Suppressor macrophage treated with lipopolysaccharide for 1 hour (primary cell): ENCODE measurements around the gene CHRM1.
A peak's percentile ranks its signal among the peaks of the same experiment; 100 is the strongest.

Experiments used
- DNase-seq, 3 donors: peaks; one replicate each; pipeline ENCODE4 v3.0.0-alpha.2; 2020 to 2022

The CHRM1 gene

DNA sequence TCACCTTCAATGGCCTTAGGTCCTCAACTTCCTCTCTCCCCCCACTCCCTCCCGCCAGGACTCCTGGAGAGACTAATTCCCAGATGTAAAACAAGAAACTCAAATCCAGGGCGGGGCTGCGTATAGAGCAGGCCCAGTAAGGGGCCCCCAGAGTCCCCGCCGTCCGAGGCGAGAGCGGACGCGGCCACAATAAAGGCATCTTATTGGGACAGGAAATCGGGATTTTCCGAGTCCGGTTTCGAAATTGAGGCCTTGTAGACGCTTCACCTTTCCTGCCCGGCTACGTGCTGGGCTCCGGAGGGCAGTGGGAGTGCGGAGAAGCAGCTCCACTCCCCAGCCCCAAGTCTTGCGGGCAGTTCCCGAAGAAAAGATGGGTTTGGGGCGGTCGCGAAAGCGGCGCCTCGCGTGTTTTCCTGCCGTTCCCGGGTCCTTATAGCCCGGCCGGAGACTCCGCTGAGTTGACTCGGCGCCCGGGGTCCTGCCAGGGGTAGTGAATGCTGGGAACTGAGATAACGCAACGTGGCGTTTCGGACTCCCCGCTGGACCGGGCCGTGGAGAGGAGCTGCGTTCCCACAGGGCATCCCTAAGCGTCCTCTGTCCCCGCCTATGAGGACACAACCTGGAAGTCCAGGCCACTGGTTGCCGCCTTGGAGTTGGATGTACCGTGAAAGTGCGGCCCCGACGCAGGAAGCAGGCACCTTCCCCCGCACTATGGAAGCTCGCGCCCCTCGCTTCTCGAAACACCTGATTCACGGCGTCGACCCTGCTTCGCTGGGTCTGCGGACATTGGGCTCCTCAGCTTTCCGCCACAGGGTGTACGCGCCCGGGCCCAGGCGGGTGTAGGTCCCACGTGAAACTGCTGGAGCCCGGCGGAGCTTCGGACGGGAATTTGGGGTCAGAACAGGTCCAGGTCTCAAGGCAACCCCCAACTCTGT lies 4.8 kb upstream of the CHRM1 start:
- DNase-seq: peak in 1 of 3 donors; percentile 44

DNA sequence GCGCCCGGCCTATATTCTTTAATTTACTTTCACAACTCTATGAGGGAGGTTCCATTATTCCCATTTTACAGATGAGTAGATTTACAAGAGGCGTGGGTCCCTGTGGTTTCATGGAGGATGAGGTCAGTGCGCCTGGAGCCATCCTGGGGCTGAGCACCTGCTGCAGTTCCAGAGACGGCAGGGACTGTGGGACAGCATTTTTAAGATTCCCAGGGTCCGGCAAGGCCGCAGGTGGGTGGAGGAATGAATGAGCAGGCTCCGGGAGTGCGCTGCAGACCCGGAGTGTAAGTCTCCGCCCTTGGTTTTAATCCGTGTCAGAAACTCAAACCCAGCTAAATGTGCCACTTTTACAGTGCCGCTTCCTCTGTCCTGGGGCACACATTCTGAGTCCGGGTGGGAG lies 4.1 kb upstream of the CHRM1 start:
- DNase-seq: no peak

DNA sequence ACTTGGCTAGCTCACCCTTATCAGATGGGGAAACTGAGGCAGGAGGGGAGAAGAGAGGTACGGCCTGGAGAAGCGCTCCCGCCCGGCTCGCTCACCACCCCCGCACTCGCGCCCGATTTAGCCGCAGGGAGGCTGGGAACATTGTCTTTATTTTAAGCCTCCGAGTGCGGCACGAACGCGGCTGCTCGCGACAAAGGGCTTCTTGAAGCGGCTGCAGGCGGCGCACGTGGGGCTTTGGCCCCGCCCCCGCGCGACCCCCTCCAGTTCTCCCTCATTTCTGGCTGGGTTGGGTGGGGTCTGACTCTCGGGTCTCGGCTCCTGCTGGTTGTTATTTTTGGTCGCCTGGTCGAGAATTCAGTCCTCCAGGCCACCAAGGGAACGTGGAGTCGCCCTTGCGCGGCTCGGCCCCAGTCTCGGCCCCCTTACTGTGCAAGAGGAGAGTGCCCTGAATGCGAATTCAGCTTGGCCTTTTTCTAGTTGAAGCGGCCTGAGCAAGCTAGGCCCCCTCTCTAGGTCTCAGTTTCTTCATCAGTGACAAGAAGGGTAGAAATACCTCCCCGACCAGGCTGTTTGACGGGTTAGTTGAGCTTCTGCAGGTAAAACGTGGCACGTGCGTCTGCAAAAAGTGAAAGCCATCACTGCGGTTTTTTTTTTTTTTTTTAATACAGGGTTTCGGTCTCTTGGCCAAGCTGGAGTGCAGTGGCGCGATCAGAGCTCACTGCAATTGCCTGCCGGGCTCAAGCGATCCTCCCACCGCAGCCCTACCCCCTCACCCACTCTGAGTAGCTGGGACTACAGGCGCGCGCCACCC lies 2.6 kb upstream of the CHRM1 start:
- DNase-seq: peak in 1 of 3 donors; percentile 15

DNA sequence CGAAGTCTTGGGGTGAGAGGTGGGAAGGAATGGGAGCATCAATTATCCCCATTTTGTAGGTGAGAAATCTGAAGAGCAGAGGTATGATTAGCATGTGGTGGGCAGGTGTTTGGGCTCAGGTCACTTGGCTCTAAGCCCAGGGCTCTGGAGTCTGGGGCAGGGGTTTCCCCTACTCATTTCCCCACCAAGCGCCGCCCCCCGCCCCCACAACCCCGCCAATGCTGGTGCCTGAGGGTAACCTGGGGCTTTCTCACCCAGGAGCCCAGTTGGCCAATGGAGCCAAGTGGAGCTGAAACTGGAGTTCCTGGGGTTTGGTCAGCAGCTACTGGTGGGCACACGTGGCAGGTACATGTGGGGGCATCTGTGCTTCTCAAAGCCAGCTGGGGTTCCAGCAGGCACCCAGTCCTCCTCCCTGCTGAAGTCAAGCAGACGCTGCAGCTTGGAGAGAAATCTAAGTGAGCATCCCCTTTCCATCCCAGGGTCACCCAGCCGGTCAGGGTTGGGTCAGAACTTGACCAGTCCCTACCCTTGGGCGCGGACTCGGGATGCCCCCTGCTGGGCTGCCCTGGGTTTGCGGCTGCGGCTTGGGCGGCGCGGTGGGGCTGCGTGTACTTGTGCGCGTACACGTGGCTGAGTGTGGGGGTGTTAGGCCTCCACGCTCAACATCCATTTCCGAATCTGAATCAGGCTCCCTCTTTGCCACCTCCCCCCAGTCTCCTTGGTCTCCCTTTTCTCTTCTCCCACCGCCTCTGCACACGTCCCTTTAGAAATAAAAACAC lies 1.7 kb upstream of the CHRM1 start:
- DNase-seq: peak; percentile 30 to 46 (median 31)

DNA sequence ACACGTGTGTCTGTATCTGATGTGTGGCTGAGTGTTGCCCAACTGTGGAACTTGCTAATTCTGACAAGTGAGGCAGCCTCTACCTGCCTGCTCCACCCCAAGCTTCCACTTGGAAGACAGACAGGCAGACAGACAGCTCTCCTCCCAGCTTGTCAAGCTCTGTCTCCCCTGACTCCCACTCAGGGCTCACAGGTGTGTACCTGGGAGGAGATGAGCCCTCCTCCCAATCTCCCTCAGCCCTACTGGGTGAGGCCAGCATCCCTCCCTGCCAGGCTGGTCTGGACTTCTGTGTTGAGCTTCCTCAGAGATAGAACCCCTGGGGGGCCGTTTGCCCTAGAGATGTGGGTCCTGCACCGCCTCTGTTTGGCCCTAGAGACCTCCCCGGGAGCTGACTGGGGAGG lies 1.0 kb upstream of the CHRM1 start:
- no peak for DNase-seq

DNA sequence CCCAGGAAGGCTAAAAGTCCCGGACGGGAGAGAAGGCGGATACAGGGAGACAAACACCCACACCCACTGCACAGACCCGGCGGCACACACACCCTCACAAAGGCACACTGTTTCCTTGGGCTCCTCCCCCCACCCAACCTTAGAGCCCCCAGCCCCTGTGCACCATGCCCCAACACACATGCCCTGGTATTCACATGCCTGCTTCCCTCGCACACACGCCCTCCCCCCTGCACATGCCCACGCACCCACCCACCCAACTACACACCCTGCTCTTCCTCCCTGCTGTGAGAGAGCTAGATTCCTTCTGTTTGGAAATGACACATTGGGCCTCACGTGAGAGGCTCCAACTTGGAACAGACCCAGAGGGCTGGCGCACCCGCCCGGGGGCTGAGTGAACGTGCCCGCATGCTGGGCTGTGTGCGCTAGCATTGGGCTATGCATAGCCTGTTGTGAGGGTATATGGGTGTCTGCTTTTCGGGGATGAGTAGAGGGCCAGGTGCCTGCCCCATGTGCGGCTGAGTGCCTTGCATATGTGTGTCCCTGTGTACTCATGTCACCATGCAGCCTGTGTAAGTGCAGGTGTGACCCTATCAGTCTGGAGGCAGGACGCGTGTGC lies 518 bp upstream of the CHRM1 start:
- DNase-seq: peak in 1 of 3 donors; percentile 32

DNA sequence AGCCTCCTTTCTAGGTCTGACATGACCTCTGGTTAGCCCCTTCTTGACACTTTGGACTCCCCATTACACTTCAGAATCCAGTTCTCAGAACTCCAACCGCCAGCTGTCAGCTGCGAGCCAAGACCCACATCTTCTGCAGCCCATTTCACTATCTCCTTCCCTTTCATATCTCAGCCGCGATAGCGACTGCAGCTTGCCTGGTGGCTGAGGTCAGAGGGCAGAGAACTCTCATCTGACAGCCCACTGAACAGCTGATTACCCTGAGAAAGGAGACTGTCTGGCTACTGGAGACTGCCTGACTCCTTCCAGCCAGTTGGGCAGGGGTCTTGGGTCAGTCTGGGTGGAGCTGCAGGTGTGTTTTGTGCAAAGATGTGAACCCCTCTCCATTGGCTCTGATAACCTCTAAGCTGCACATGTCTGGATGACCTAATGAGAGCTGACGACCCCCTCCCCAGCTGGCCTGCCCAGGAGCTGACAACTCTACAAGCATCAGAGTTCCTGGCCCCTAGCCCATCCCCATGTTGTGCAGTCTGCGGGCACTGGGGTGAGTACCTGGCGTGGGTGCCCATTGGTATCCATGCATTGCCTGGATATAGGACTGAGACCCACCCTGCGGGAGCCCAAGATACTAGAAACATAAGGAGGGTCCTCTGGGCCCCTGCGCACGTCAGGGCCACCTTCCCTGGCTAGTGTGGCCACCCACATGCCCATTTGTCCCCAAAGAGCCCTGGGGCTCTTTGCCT lies 1.1 kb downstream of the CHRM1 start:
- no peak for DNase-seq

DNA sequence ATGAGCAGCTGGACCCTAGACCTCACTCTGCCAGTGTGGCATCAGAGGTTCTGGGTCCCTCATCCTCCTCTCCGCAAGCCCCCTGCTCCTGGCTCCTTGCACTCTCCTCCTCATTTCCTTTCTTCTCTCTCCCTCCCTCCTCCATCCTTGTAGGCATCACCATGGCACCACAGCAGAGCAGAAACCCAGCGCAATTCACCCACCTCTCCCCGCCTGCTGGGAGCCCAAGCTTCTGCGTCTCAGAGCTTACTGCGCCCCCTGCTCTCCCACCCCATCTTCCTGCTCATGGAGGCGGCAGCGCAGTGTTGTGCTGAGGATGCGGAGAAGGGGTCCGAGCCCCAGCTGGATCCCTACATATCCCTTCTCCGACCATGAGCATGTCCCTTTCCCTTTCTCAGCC lies 1.7 kb downstream of the CHRM1 start:
- DNase-seq: no peak

DNA sequence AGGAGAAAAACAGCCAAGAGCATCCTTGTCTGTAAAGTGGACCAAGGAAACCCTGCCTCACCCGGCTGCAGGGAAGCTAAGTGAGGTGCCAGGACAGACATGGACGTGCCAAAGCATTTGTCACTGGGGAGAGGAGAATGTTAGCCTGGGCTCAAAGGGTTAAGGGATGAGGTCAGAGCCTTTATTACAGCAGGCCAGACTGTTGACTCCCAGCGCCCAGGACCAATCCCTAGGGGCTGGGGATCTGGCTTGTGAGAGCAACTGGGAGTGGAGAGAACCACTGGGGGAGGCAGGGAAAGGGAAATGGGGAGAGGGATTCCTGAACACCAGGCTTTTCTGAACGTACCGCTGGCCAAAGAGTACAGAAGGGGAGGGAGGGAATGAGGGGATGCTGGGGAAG lies 2.6 kb downstream of the CHRM1 start:
- DNase-seq: no peak

DNA sequence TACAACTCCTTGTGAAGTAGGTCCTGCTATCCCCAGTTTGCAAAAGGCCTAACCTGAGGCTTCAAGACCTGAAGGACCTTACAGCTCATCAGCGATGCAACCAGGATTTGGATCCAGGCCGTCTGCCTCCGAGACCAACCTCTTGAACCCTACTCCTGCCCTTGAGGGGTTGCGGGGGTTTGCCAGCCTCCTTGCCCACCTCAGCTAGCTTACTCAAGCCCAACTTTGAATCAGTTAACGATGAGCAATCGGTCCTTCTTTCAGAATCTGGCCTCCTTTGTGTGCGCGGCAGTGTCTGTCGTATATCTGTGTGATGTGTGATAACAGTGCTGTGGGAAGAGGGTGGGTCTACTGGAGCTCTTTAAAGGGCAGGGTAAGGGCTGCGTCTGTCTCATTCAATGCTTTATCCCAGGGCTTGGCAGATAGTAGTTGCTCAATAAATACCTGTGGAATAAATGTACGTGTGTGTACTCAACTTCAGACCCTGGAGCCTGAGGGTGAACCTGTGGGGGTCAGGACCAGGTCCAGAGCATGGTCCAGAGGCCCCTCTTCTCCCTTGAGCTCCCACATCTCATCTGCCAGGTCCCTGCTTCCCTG lies 3.2 kb downstream of the CHRM1 start:
- DNase-seq: no peak

DNA sequence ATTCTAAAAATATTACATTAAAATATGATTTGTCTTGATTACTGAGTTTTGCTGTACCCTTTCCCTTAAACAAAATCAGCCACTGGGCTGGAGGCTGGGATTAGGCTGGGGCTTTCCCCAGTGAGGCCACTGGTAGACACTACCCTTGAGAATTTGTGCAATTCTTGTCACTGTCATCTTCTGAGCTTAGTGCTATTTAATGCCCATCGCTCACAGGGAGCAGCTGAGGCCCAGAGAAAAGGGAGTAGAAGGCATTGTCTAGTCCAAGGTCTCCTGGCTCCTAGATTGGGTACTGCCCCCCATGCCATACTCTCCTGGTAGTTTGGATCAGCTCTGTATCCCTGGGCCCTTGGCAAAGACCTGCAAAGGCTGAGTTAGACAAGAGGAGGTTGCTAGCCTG lies 6.7 kb downstream of the CHRM1 start:
- DNase-seq: peak in 1 of 3 donors; percentile 35

DNA sequence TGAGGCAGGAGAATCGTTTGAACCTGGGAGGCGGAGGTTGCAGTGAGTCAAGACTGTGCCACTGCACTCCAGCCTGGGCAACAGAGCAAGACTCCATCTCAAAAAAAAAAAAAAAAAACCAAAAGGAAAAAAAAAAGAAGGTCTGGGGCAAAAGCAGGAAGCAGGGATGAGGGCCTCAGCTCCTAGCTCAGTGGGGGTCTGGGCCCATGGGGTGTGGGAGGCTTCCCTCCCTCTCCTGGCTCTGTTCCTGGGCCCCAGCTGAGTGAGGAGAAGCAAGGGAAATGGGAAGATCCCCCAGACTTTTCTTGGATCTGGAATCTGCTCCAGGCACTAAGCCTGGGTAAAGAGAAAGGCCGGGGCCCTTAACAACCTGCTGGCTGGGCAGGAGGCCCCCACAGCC lies 8.9 kb downstream of the CHRM1 start:
- DNase-seq: no peak

DNA sequence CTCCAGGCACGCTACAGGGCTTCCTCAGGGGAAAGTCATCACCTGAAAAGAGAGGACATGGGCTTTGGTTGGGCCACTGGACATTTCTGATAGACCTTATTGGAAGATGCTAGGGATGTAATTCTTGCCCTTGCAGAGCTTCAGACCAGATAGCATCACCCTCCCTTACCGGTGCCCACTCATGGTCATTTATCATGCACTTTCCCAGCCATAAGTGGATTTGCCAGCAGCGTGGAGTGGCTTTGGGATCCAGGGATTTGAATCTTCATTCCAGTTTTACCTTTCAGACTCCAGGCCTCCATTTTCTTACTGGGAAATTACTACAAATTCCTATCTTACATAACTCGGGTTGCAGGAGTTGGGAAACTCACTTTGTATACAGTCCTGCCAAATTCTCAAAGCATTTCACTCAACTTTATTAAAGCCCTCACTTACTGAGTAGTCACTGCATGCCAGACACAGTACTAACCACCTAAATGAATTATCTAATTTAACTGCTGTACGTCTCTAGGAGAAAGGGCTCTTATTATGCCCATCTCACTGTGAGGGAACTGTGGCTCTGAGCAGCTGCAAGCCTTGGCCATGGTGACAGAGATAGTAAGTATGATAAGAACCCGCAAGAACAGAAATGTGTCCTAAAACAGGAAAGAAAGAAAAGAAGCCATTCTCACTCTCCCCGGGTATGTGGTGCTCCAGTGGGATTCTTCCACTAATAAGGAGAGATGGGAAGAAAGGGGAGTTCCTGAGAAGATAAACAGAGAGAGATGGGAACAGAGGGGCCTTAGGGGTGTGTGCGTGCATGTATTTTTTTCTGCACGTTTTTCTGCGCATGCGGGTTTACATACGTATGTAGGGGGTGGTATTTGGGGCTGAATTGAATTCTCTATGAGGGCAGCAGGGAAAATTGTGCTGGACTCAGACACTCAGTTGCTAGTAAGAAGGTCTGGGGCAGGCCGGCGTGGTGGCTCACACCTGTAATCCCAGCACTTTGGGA lies 9.7 kb downstream of the CHRM1 start:
- DNase-seq: no peak

DNA sequence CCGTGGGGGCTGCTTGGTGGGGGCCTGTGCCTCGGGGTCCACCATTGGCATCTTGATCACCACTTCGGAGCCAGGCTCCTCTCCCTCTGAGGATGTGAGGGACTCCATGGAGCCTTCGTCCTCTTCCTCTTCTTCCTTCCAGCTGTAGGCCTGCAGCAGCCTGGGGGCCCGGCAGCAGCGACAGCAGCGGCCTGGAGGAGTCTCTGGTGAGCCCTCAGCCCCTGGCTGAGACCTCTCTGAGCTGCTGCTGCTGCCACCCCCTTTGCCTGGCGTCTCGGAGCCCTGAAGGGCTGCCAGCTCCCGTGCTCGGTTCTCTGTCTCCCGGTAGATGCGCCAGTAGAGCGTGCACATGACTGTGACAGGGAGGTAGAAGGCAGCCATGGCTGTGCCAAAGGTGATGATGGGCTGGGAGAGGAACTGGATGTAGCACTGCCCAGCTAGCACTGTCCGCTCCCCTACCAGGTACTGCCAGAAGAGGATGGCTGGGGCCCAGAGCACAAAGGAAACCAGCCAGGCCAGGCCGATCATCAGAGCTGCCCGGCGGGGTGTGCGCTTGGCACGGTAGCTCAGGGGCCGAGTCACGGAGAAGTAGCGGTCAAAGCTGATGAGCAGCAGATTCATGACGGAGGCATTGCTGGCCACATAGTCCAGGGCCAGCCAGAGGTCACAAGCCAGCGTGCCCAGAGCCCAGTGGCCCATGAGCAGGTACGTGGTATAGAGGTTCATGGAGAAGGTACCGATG lies 10.9 kb downstream of the CHRM1 start:
- DNase-seq: no peak

DNA sequence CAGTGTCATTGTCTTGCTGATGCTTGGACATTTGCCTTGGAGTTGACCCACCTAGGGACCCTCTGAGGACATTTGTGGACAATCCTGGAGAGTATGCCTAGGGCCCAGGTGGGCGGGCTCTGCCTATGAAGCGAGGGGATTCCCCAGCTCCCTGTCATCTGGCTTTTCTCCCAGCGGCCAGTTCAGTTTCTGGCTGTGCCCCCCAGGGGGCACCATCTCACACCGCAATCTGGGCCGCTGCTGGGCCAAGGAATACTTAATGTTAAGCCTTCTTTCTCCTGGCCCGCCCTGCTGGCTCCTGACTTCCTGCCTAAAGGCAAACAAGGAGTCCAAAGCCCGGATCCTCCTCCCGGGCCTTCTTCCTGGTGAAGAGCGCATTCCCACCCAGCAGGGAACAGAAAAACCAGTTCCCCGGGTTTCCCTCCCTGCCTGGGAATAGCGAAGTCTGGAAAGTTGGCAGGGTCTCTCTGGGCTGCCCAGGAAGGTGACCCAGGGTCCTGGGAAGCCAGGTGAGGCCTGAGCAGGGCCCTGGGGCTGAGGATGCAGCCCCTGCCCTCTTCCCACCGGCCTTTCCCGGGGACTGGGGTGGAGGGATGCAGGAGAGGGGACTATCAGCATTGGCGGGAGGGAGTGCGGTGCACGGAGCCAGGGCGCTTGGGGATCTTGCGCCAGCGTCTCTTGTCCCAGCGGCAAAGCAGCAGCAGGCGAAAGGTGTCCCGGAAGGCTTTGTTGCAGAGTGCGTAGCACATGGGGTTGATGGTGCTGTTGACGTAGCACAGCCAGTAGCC lies 11.9 kb downstream of the CHRM1 start:
- DNase-seq: peak; percentile 69 to 83 (median 79)

DNA sequence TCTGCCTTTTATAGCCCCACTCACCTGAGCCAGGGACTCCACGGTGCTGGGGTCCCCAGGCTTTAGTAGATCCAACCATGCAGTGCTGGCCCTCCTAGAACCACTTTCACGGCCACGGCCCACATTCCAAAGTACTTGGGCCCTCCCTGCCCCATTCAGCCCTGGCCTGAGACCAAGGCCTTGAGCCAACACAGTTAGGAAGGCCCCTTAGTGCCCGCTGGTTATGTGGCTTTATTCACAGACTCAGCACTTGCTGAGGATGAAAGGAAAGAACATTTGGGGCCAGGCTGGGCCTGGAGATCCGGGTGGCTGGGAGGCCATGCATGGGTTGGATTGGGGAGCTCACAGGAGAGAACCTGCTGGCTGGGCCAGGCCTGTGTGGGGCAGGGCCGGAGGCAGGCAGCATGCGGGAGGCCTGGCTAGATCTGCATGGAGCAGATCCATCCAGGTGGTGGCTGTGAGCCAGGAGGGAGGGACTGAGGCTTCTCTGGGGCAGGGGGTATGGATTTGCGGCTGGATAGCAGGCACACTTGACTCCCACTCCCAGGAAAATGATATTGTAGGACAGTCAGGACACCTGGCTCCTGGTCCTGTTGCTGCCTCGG lies 12.6 kb downstream of the CHRM1 start:
- no peak for DNase-seq

DNA sequence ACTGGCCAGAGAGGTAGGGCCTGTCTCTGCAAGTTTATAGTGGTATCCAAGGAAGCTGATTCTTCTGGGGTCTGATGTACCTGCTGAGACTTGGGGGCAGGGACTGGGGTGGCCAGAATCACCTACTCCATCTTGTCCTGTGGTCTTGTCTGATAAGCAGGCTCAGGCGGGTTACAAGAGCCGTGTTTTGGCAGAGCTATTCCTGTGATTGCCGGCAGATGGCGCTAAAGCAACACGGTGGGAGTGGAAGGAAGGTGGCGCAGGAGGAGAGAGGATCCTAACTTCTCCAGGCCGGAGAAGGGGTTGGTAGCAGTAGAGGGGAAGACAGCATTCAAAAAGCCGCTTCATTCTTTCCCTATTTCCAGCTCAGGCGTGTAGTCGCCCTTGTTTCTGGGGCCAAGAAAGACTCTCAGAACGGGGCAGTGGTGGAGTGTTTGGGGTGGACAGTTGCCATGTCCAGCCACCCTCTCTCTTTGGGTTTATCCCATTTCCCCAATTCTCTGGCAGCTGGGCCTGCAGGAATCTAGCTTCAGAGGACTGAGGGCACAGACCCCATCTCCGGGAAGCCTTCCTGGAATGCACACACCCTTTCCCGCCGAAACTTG lies 15.1 kb downstream of the CHRM1 start:
- DNase-seq: peak; percentile 80 to 90 (median 83)

DNA sequence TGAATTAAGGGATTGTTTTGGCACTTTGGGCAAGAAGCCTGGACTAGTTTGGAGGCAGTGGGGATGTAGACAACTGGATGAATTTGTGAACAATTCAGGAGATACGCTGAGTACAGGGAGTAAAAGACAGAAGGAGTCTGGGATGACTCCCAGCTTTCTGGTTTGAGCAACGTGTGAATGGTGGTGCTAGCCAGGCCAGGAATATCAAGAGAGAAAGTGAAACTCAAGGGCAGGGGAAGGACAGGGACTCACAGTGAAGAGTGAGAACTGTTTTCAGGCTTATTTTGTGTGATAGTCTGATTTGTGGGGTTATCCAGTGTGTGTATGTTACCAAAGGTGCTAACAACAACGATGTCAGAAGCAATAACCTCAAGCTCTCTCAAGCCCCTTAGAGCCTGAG lies 15.9 kb downstream of the CHRM1 start:
- no peak for DNase-seq
